DND-41 (cell line): ENCODE data around the gene ZFAND4.

ENCODE experiments used
- EZH2 ChIP-seq: IDR thresholded peaks from 3 replicates; pipeline ENCODE4 v1.6.1; 2012; ENCODE audit warnings: borderline replicate concordance, low read depth, mild to moderate bottlenecking, moderate library complexity, low read length, inconsistent platforms; ENCODE audit not compliant: severe bottlenecking
- TF ChIP-seq, protein P1 (sequence below): IDR thresholded peaks from 2 replicates; pipeline ENCODE4 v1.5.1; 2012; ENCODE audit warnings: borderline replicate concordance, low read length, moderate library complexity, mild to moderate bottlenecking; ENCODE audit not compliant: poor library complexity, severe bottlenecking; ENCODE audit errors: extremely low read depth

DNA sequence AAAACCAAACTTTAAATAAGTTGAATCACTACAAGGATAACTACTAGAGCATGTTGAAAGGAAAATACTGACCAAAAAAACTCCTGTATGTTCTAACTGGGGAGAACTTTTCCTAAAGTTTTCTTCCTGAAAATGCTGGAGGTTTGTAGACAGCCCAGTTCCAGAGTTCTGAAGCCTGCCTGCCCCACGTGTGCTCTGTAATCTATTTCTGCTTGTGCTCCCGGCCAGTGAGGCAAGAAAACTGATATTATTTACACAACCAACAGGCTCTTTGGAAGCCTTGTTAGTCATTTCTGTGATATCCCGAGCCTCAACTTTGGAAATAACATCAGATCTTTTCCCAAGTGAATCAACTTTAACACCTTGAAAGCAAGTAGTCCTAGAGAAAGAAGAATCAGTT is 46.7 kb downstream of the ZFAND4 start:
- TF ChIP-seq EZH2, result no peak
- TF ChIP-seq, protein P1, sequence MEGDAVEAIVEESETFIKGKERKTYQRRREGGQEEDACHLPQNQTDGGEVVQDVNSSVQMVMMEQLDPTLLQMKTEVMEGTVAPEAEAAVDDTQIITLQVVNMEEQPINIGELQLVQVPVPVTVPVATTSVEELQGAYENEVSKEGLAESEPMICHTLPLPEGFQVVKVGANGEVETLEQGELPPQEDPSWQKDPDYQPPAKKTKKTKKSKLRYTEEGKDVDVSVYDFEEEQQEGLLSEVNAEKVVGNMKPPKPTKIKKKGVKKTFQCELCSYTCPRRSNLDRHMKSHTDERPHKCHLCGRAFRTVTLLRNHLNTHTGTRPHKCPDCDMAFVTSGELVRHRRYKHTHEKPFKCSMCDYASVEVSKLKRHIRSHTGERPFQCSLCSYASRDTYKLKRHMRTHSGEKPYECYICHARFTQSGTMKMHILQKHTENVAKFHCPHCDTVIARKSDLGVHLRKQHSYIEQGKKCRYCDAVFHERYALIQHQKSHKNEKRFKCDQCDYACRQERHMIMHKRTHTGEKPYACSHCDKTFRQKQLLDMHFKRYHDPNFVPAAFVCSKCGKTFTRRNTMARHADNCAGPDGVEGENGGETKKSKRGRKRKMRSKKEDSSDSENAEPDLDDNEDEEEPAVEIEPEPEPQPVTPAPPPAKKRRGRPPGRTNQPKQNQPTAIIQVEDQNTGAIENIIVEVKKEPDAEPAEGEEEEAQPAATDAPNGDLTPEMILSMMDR, result no peak
